Measurements from ENCODE around the gene ANAPC10.

- no peak for TF ChIP-seq TAF1 (IDR thresholded peaks at IDR 0.05; ENCODE audit: borderline replicate concordance, insufficient read depth, low read length)
- no peak for TF ChIP-seq REST (IDR thresholded peaks at IDR 0.05; ENCODE audit: insufficient read depth in 1 of 2, low read depth in 2 of 2, low read length in 2 of 2)
Observed at GRCh38 chr4:145003675-145004074, 94.3 kb downstream of the ANAPC10 start.
